ENCODE data around the gene SSRP1. TPM values are rescaled to one million over a fixed set of nuclear protein-coding genes. Genes with fewer than 3 reads are reported as not detected.
A peak's percentile ranks its signal among the peaks of the same experiment; 100 is the strongest.

SSRP1 gene, protein sequence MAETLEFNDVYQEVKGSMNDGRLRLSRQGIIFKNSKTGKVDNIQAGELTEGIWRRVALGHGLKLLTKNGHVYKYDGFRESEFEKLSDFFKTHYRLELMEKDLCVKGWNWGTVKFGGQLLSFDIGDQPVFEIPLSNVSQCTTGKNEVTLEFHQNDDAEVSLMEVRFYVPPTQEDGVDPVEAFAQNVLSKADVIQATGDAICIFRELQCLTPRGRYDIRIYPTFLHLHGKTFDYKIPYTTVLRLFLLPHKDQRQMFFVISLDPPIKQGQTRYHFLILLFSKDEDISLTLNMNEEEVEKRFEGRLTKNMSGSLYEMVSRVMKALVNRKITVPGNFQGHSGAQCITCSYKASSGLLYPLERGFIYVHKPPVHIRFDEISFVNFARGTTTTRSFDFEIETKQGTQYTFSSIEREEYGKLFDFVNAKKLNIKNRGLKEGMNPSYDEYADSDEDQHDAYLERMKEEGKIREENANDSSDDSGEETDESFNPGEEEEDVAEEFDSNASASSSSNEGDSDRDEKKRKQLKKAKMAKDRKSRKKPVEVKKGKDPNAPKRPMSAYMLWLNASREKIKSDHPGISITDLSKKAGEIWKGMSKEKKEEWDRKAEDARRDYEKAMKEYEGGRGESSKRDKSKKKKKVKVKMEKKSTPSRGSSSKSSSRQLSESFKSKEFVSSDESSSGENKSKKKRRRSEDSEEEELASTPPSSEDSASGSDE
- total RNA-seq (100 to 1,000 TPM; 308 to 314 TPM), polyA plus RNA-seq (44.5 TPM)

DNA sequence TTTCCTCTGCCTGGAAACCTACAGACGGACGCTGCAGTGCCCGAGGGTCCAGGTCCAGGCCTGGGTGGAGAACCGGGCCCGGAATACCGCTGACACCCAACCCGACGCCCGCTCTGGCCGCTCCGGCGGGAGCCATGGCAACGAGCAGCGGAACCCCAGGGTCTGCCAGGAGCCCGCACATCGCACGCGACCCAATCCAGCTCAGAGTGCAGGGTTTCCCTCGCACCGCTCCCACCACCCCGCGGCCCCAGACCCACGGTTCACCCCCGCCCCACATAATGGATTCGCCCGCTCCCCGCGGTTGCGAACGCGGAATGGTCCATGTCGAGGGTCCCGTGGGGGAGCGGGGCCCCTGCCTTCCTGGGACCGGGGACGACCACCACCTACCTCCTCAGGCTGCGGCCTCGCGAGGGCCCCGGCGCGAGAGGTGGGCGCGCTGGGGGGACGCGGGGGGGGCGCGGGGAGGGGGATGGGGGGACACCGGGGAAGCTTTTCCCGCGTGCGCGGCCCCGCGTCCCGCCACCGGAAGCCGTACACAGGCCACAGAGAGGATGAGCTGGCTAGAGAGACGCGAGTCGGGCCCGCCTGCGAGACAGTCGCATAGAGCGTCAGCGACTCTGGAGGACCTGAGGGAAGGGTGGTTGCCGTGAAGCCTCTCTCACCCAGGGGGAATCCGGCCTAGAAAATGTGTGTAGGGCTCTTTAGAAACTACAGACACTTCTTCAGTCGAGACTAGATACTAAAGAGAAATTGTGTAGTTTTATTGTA, at the start of gene SSRP1:
SSRP1 (minus strand) TSS at position 550 of the 768 bp plus-strand sequence. CDS start 771 bp downstream, outside the sequence.
- peak; percentile 78 to 92 (median 86) for DNase-seq
- H3K4me3 ChIP-seq (ENCODE audit: low read length) = peak within 1 kb of the TSS; percentile 76
- H3K4me3 Mint-ChIP-seq = peak within 1 kb of the TSS; percentile 92 to 98 (median 93)
- no peaks in the 10 kb centered on the region for H3K27me3 Mint-ChIP-seq
- H3K4me1 ChIP-seq (ENCODE audit: insufficient read depth, low read length) = peaks cover 22% of the 10 kb centered on the region
- peaks cover 0 to 47% (median 15%) of the 10 kb centered on the region in 3 donors for H3K36me3 Mint-ChIP-seq
- no peaks in the 10 kb centered on the region for H3K9me3 Mint-ChIP-seq
- CTCF ChIA-PET = interaction anchor here (1.1 to 3.3 kb wide), 6 partner anchors 10 to 331 kb away, joined by 3 to 20 read pairs (median 4); partner anchors contain the start of gene TNKS1BP1
- no peaks in the 10 kb centered on the region for H3K27me3 ChIP-seq (ENCODE audit: insufficient read depth, low read length, poor library complexity, severe bottlenecking)
- H3K36me3 ChIP-seq (ENCODE audit: insufficient read depth, low read length) = peaks cover 24% of the 10 kb centered on the region
- peaks cover 23 to 38% (median 34%) of the 10 kb centered on the region in 3 donors for H3K4me1 Mint-ChIP-seq
- peak within 1 kb of the TSS; percentile 97 to 100 (median 99) for H3K27ac Mint-ChIP-seq
- peak within 1 kb of the TSS; percentile 80 for H3K27ac ChIP-seq (ENCODE audit: low read depth, low read length)
- POLR2A ChIA-PET = interaction anchor here (1.5 to 4.4 kb wide), 3 partner anchors 10 to 179 kb away, joined by 4 to 46 read pairs (median 6); partner anchors contain the start of gene TNKS1BP1
- no peaks in the 10 kb centered on the region for H3K9me3 ChIP-seq (ENCODE audit: low read length)

DNA sequence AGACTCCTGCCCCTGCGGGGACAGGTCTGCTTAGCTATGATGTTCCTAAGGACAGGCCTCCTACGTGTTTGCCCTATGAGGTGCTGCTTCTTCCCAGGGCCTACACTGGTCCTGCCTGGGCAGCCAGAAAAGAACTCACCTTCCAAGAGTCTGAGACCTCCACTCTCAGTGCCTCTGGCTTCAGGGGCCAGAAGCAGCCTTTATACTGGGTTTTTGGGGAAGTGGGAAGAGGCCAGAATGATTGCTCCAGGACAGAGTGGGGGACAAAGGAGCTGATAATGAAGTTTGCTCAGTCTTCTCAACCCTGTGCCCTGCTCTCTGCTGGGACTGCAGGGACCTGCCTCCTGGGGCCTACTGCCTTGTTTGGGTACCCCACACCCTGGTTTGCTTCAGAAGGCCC, 45.3 kb upstream of the SSRP1 start, which contains the start of gene PRG3:
PRG3 (minus strand) TSS at position 176 of the 400 bp plus-strand sequence. CDS start 442 bp downstream, outside the sequence.
- H3K9me3 Mint-ChIP-seq = no peaks in the 10 kb centered on the region
- Histone ChIP-seq H3K27me3 (ENCODE audit: insufficient read depth, low read length, poor library complexity, severe bottlenecking) (no peaks in the 10 kb centered on the region), H3K4me3 (ENCODE audit: low read length) (no peak within 1 kb of the TSS), H3K9me3 (ENCODE audit: low read length) (no peaks in the 10 kb centered on the region), H3K27ac (ENCODE audit: low read depth, low read length) (no peak within 1 kb of the TSS), H3K4me1 (ENCODE audit: insufficient read depth, low read length) (no peaks in the 10 kb centered on the region), H3K36me3 (ENCODE audit: insufficient read depth, low read length) (no peaks in the 10 kb centered on the region)
- H3K4me1 Mint-ChIP-seq = no peaks in the 10 kb centered on the region
- no peaks in the 10 kb centered on the region for H3K36me3 Mint-ChIP-seq
- H3K27ac Mint-ChIP-seq = peak within 1 kb of the TSS in 2 of 8 donors; percentile 33 to 72
- ChIA-PET CTCF (no interaction called here), POLR2A (no interaction called here)
- DNase-seq = no peak
- no peak within 1 kb of the TSS for H3K4me3 Mint-ChIP-seq
- H3K27me3 Mint-ChIP-seq = peaks cover 7 to 47% of the 10 kb centered on the region in 2 donors

DNA sequence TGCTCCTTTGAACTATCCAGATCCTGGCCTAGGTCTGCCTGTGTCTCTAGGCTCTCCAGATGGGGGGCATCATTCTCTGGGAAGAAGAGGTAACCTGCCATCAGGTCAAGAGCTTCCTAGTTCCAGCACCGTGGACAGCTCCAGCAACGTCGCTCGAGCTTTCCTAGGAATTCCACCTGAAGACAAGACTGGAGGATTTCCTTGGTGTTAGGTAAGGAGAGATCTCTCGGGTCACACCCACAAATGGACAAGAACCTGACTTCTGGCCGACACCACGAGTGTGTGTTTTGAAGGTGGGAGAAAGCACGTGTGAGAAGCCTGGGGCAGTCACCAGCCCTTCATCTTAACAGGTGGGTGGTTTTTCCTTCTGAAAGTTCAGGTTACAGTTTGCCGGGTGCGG, 44.0 kb upstream of the SSRP1 start:
- Mint-ChIP-seq H3K4me3 (no peak overlapping the region), H3K27ac (no peak overlapping the region), H3K4me1 (no peaks in the 10 kb centered on the region), H3K36me3 (no peaks in the 10 kb centered on the region), H3K9me3 (no peaks in the 10 kb centered on the region), H3K27me3 (peaks cover 7 to 45% of the 10 kb centered on the region in 2 donors)
- no peaks in the 10 kb centered on the region for H3K36me3 ChIP-seq (ENCODE audit: insufficient read depth, low read length)
- no peak overlapping the region for H3K27ac ChIP-seq (ENCODE audit: low read depth, low read length)
- ChIA-PET POLR2A (no interaction called here), CTCF (no interaction called here)
- no peak overlapping the region for H3K4me3 ChIP-seq (ENCODE audit: low read length)
- H3K27me3 ChIP-seq (ENCODE audit: insufficient read depth, low read length, poor library complexity, severe bottlenecking) = no peaks in the 10 kb centered on the region
- DNase-seq = no peak
- H3K9me3 ChIP-seq (ENCODE audit: low read length) = no peaks in the 10 kb centered on the region
- H3K4me1 ChIP-seq (ENCODE audit: insufficient read depth, low read length) = no peaks in the 10 kb centered on the region

DNA sequence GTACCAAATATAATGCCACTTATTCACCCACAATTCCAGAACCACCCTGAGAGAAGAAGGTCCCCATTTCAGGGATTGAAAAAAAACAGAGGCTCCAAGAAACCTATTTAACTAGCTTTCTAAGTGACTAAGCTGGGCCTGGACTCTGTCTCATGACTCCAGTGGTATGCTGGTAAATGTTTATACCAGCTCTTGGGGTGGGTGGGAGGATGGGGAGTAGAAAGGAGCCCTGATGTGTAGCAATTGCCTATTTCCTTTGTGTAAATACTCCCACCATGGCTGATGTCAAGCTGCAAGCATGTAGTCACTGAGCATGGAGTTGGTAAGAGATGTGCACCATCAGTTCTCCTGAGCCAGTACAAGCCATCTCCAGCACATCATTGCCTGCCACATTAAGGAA, 42.5 kb upstream of the SSRP1 start:
- Histone ChIP-seq H3K4me1 (ENCODE audit: insufficient read depth, low read length) (no peaks in the 10 kb centered on the region), H3K36me3 (ENCODE audit: insufficient read depth, low read length) (no peaks in the 10 kb centered on the region), H3K4me3 (ENCODE audit: low read length) (no peak overlapping the region), H3K27ac (ENCODE audit: low read depth, low read length) (no peak overlapping the region), H3K27me3 (ENCODE audit: insufficient read depth, low read length, poor library complexity, severe bottlenecking) (no peaks in the 10 kb centered on the region), H3K9me3 (ENCODE audit: low read length) (no peaks in the 10 kb centered on the region)
- no peaks in the 10 kb centered on the region for H3K4me1 Mint-ChIP-seq
- H3K36me3 Mint-ChIP-seq = no peaks in the 10 kb centered on the region
- H3K27ac Mint-ChIP-seq = no peak overlapping the region
- no peaks in the 10 kb centered on the region for H3K9me3 Mint-ChIP-seq
- H3K4me3 Mint-ChIP-seq = no peak overlapping the region
- CTCF ChIA-PET = no interaction called here
- DNase-seq = no peak
- POLR2A ChIA-PET = no interaction called here
- H3K27me3 Mint-ChIP-seq = peaks cover 7 to 36% of the 10 kb centered on the region in 2 donors

DNA sequence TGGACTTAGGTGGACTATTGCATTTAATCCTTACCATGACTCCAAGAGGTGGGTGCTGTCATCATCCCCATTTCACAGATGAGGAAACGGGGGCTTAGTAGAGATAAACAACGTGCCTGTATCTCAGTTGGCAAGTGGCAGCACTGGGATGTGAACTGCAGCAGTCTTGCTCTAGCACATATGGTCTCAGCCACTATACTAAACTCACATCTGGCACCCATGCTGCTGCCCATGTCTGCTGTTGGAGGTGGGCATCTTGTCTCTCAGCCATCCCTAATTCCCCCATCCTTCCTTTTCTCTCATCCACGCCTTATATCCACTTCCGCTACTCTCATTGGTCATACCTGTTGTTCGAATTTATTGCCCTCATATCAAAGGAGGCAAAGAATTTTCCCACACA, 41.4 kb upstream of the SSRP1 start:
- Histone ChIP-seq H3K9me3 (ENCODE audit: low read length) (no peaks in the 10 kb centered on the region), H3K4me3 (ENCODE audit: low read length) (no peak overlapping the region), H3K27me3 (ENCODE audit: insufficient read depth, low read length, poor library complexity, severe bottlenecking) (no peaks in the 10 kb centered on the region), H3K27ac (ENCODE audit: low read depth, low read length) (no peak overlapping the region), H3K4me1 (ENCODE audit: insufficient read depth, low read length) (no peaks in the 10 kb centered on the region), H3K36me3 (ENCODE audit: insufficient read depth, low read length) (no peaks in the 10 kb centered on the region)
- no peak for DNase-seq
- H3K27me3 Mint-ChIP-seq = peaks cover 7 to 32% of the 10 kb centered on the region in 2 donors
- no peaks in the 10 kb centered on the region for H3K4me1 Mint-ChIP-seq
- POLR2A ChIA-PET = no interaction called here
- no peak overlapping the region for H3K27ac Mint-ChIP-seq
- H3K4me3 Mint-ChIP-seq = no peak overlapping the region
- H3K36me3 Mint-ChIP-seq = no peaks in the 10 kb centered on the region
- CTCF ChIA-PET = no interaction called here
- H3K9me3 Mint-ChIP-seq = no peaks in the 10 kb centered on the region

GRCh38 chr11:57376095-57377090, 40.7 kb upstream of the SSRP1 start:
- Histone ChIP-seq H3K9me3 (ENCODE audit: low read length) (no peaks in the 10 kb centered on the region), H3K27ac (ENCODE audit: low read depth, low read length) (no peak overlapping the region), H3K4me1 (ENCODE audit: insufficient read depth, low read length) (no peaks in the 10 kb centered on the region), H3K4me3 (ENCODE audit: low read length) (no peak overlapping the region), H3K36me3 (ENCODE audit: insufficient read depth, low read length) (no peaks in the 10 kb centered on the region), H3K27me3 (ENCODE audit: insufficient read depth, low read length, poor library complexity, severe bottlenecking) (no peaks in the 10 kb centered on the region)
- no peak overlapping the region for H3K4me3 Mint-ChIP-seq
- ChIA-PET POLR2A (no interaction called here), CTCF (no interaction called here)
- no peaks in the 10 kb centered on the region for H3K9me3 Mint-ChIP-seq
- H3K27ac Mint-ChIP-seq = no peak overlapping the region
- no peaks in the 10 kb centered on the region for H3K36me3 Mint-ChIP-seq
- no peaks in the 10 kb centered on the region for H3K4me1 Mint-ChIP-seq
- H3K27me3 Mint-ChIP-seq = peaks cover 7 to 35% of the 10 kb centered on the region in 2 donors
- no peak for DNase-seq

GRCh38 chr11:57375490-57375889, 39.8 kb upstream of the SSRP1 start:
- Histone ChIP-seq H3K27me3 (ENCODE audit: insufficient read depth, low read length, poor library complexity, severe bottlenecking) (no peaks in the 10 kb centered on the region), H3K36me3 (ENCODE audit: insufficient read depth, low read length) (no peaks in the 10 kb centered on the region), H3K9me3 (ENCODE audit: low read length) (no peaks in the 10 kb centered on the region), H3K4me3 (ENCODE audit: low read length) (no peak overlapping the region), H3K27ac (ENCODE audit: low read depth, low read length) (no peak overlapping the region), H3K4me1 (ENCODE audit: insufficient read depth, low read length) (no peaks in the 10 kb centered on the region)
- CTCF ChIA-PET = no interaction called here
- Mint-ChIP-seq H3K4me3 (no peak overlapping the region), H3K9me3 (no peaks in the 10 kb centered on the region), H3K27me3 (peaks cover 7 to 34% of the 10 kb centered on the region in 2 donors), H3K27ac (no peak overlapping the region), H3K4me1 (no peaks in the 10 kb centered on the region), H3K36me3 (no peaks in the 10 kb centered on the region)
- POLR2A ChIA-PET = no interaction called here
- DNase-seq = no peak
